ENCODE measurements around the gene DEFB132. TPM values are rescaled to one million over a fixed set of nuclear protein-coding genes. Genes with fewer than 3 reads are reported as not detected.

DEFB132 gene
- total and polyA plus RNA-seq, 4 donors = 0.08 TPM; not detected in 2

DNA sequence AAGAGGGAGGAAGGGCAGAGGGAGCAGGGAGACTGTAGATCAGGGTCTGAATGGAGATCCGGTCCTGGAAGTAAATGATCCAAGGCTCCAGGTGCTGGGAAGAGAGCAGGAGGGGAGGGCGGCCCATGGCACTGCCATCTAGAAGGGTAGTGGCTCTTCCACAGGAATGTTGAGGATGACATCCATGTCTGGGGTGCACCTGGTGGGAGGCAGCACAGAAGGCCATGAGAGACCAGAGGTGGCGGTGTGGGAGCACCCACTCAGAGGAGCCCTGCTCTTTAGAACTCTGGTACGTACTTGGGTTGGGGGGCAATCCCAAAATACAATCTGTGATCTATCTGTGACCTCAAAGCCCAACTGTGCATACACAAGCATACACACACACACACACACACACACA lies 13.5 kb downstream of the DEFB132 start:
- no peak for DNase-seq (ENCODE audit: low spot score)
- WGBS = 93% methylated on average over 4 of the region's 4 CpGs

GRCh38 chr20:271528-271927 lies 14.0 kb downstream of the DEFB132 start:
- Histone ChIP-seq H3K27ac (ENCODE audit: low read depth in 1 of 2, low read length in 2 of 2) (no peak overlapping the region), H3K36me3 (ENCODE audit: control insufficient read depth in 4 of 4, insufficient read depth in 3 of 4, low read depth in 1 of 4, low read length in 3 of 4) (peaks cover 0 to 8% (median 0%) of the 10 kb centered on the region in 4 donors), H3K4me3 (ENCODE audit: low read depth in 1 of 3, low read length in 3 of 3) (no peak overlapping the region), H3K4me1 (ENCODE audit: control insufficient read depth in 4 of 4, insufficient read depth in 4 of 4, low read length in 3 of 4) (peaks cover 0 to 7% (median 4%) of the 10 kb centered on the region in 4 donors), H3K9ac (ENCODE audit: low read depth in 1 of 2, low read length in 2 of 2) (no peak overlapping the region), H3K27me3 (ENCODE audit: control insufficient read depth in 4 of 4, insufficient read depth in 4 of 4, low read length in 3 of 4) (no peaks in the 10 kb centered on the region), H3K9me3 (ENCODE audit: control insufficient read depth in 4 of 4, low read length in 3 of 4) (no peaks in the 10 kb centered on the region)
- DNase-seq (ENCODE audit: low spot score) = no peak
- TF ChIP-seq HNF4A (conservative IDR thresholded peaks at IDR 0.05) (no peak), HNF4G (IDR thresholded peaks at IDR 0.05) (no peak), YY1 (IDR thresholded peaks at IDR 0.05) (no peak), SP1 (IDR thresholded peaks at IDR 0.05) (no peak), ATF3 (IDR thresholded peaks at IDR 0.05) (no peak), FOXA2 (IDR thresholded peaks at IDR 0.05) (no peak), RAD21 (IDR thresholded peaks at IDR 0.05) (no peak), JUND (IDR thresholded peaks at IDR 0.05) (no peak), TAF1 (conservative IDR thresholded peaks at IDR 0.05) (no peak), GABPA (IDR thresholded peaks at IDR 0.05 in 1 of 2, conservative IDR thresholded peaks at IDR 0.05 in 1 of 2) (no peak), ZBTB33 (IDR thresholded peaks at IDR 0.05) (no peak), EGR1 (IDR thresholded peaks at IDR 0.05; ENCODE audit: low read depth in 2 of 2) (no peak)

More for the DNA sequence above, 13.5 kb downstream of the DEFB132 start:
- H3K4me1 ChIP-seq (ENCODE audit: control insufficient read depth in 4 of 4, insufficient read depth in 4 of 4, low read length in 3 of 4) = peaks cover 0 to 8% (median 5%) of the 10 kb centered on the region in 4 donors
- no peak overlapping the region for H3K4me3 ChIP-seq (ENCODE audit: low read depth in 1 of 3, low read length in 3 of 3)
- peaks cover 0 to 4% (median 0%) of the 10 kb centered on the region in 4 donors for H3K36me3 ChIP-seq (ENCODE audit: control insufficient read depth in 4 of 4, insufficient read depth in 3 of 4, low read depth in 1 of 4, low read length in 3 of 4)
- no peaks in the 10 kb centered on the region for H3K27me3 ChIP-seq (ENCODE audit: control insufficient read depth in 4 of 4, insufficient read depth in 4 of 4, low read length in 3 of 4)
- no peak for TF ChIP-seq RXRA (IDR thresholded peaks at IDR 0.05)
- H3K27ac ChIP-seq (ENCODE audit: low read depth in 1 of 2, low read length in 2 of 2) = no peak overlapping the region
- H3K9ac ChIP-seq (ENCODE audit: low read depth in 1 of 2, low read length in 2 of 2) = no peak overlapping the region
- H3K9me3 ChIP-seq (ENCODE audit: control insufficient read depth in 4 of 4, low read length in 3 of 4) = no peaks in the 10 kb centered on the region

GRCh38 chr20:272718-273117 lies 15.2 kb downstream of the DEFB132 start:
- H3K27me3 ChIP-seq (ENCODE audit: control insufficient read depth in 4 of 4, insufficient read depth in 4 of 4, low read length in 3 of 4) = no peaks in the 10 kb centered on the region
- H3K4me3 ChIP-seq (ENCODE audit: low read depth in 1 of 3, low read length in 3 of 3) = no peak overlapping the region
- H3K36me3 ChIP-seq (ENCODE audit: control insufficient read depth in 4 of 4, insufficient read depth in 3 of 4, low read depth in 1 of 4, low read length in 3 of 4) = peaks cover 0 to 13% (median 0%) of the 10 kb centered on the region in 4 donors
- no peak for DNase-seq (ENCODE audit: low spot score)
- H3K9me3 ChIP-seq (ENCODE audit: control insufficient read depth in 4 of 4, low read length in 3 of 4) = no peaks in the 10 kb centered on the region
- H3K4me1 ChIP-seq (ENCODE audit: control insufficient read depth in 4 of 4, insufficient read depth in 4 of 4, low read length in 3 of 4) = no peaks in the 10 kb centered on the region
- H3K27ac ChIP-seq (ENCODE audit: low read depth in 1 of 2, low read length in 2 of 2) = no peak overlapping the region
- H3K9ac ChIP-seq (ENCODE audit: low read depth in 1 of 2, low read length in 2 of 2) = no peak overlapping the region
- TF ChIP-seq, protein P1, sequence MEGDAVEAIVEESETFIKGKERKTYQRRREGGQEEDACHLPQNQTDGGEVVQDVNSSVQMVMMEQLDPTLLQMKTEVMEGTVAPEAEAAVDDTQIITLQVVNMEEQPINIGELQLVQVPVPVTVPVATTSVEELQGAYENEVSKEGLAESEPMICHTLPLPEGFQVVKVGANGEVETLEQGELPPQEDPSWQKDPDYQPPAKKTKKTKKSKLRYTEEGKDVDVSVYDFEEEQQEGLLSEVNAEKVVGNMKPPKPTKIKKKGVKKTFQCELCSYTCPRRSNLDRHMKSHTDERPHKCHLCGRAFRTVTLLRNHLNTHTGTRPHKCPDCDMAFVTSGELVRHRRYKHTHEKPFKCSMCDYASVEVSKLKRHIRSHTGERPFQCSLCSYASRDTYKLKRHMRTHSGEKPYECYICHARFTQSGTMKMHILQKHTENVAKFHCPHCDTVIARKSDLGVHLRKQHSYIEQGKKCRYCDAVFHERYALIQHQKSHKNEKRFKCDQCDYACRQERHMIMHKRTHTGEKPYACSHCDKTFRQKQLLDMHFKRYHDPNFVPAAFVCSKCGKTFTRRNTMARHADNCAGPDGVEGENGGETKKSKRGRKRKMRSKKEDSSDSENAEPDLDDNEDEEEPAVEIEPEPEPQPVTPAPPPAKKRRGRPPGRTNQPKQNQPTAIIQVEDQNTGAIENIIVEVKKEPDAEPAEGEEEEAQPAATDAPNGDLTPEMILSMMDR (IDR thresholded peaks at IDR 0.05; ENCODE audit: low read depth, low read length, missing input control) = no peak
- TF ChIP-seq, protein P2, sequence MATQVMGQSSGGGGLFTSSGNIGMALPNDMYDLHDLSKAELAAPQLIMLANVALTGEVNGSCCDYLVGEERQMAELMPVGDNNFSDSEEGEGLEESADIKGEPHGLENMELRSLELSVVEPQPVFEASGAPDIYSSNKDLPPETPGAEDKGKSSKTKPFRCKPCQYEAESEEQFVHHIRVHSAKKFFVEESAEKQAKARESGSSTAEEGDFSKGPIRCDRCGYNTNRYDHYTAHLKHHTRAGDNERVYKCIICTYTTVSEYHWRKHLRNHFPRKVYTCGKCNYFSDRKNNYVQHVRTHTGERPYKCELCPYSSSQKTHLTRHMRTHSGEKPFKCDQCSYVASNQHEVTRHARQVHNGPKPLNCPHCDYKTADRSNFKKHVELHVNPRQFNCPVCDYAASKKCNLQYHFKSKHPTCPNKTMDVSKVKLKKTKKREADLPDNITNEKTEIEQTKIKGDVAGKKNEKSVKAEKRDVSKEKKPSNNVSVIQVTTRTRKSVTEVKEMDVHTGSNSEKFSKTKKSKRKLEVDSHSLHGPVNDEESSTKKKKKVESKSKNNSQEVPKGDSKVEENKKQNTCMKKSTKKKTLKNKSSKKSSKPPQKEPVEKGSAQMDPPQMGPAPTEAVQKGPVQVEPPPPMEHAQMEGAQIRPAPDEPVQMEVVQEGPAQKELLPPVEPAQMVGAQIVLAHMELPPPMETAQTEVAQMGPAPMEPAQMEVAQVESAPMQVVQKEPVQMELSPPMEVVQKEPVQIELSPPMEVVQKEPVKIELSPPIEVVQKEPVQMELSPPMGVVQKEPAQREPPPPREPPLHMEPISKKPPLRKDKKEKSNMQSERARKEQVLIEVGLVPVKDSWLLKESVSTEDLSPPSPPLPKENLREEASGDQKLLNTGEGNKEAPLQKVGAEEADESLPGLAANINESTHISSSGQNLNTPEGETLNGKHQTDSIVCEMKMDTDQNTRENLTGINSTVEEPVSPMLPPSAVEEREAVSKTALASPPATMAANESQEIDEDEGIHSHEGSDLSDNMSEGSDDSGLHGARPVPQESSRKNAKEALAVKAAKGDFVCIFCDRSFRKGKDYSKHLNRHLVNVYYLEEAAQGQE (IDR thresholded peaks at IDR 0.05) = no peak
- no peak for TF ChIP-seq GABPA (IDR thresholded peaks at IDR 0.05 in 1 of 2, conservative IDR thresholded peaks at IDR 0.05 in 1 of 2)
- no peak for TF ChIP-seq HNF4A (conservative IDR thresholded peaks at IDR 0.05)
- TF ChIP-seq JUND (IDR thresholded peaks at IDR 0.05) = no peak
- no peak for TF ChIP-seq FOXA2 (IDR thresholded peaks at IDR 0.05)
- TF ChIP-seq FOXA1 (IDR thresholded peaks at IDR 0.05) = no peak
- no peak for TF ChIP-seq HNF4G (IDR thresholded peaks at IDR 0.05)
- no peak for TF ChIP-seq TAF1 (conservative IDR thresholded peaks at IDR 0.05)
- no peak for TF ChIP-seq ATF3 (IDR thresholded peaks at IDR 0.05)
- no peak for TF ChIP-seq SP1 (IDR thresholded peaks at IDR 0.05)
- no peak for TF ChIP-seq YY1 (IDR thresholded peaks at IDR 0.05)
- no peak for TF ChIP-seq NR2F2 (IDR thresholded peaks at IDR 0.05)
- TF ChIP-seq ZBTB33 (IDR thresholded peaks at IDR 0.05) = no peak
- TF ChIP-seq MAX (IDR thresholded peaks at IDR 0.05) = no peak
- TF ChIP-seq RAD21 (IDR thresholded peaks at IDR 0.05) = no peak
